Neural progenitor cell (in vitro differentiated cells): ENCODE results near the gene ST6GALNAC2.

ENCODE experiments used
- CTCF ChIP-seq: fragments of 200-600 bp; sonication (generic); IDR thresholded peaks from 2 replicates; pipeline ENCODE4 v1.5.1; 2017; ENCODE audit warnings: antibody characterized with exemption, mild to moderate bottlenecking
- EZH2 ChIP-seq: fragments of 200-600 bp; sonication (generic); IDR thresholded peaks from 2 replicates; pipeline ENCODE4 v1.6.1; 2017; ENCODE audit warnings: antibody characterized with exemption, mild to moderate bottlenecking, moderate library complexity

DNA sequence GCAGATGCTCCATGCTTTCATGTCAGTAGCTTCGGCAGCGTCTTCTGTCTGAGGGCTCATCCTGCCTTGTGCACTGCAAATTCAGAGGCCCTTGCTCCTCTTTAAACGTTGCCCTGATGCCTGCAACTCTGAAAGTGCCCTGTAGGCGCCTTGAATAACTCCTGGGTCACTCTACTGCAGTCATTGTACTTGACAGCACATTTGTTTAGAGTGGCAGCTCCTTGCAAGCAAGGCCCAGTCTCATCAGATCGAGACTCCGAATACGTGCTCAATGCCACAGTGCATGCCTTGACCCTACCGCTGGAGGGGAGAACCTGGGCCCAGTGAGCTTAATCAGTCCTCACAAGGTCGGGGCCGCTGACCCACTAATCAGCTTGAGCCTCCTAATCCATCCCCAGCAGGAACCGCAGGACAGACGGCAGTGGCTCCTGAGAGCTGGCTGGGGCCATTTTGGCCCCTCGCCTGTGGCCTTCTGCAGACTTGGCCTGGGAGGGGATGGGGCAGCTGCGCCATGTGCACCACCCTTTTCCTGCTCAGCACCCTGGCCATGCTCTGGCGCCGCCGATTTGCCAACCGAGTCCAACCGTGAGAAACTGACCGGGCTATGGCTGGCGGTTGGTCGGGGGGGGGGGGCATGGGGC, 45.9 kb downstream of the ST6GALNAC2 start, which contains the start of gene PRCD:
- TF ChIP-seq CTCF (peak; percentile 22), EZH2 (no peak)
